ENCODE measurements around the gene TSFM.

The TSFM gene

GRCh38 chr12:57751432-57751787 lies 31.2 kb upstream of the TSFM start:
- H3K27me3 ChIP-seq (ENCODE audit: low read depth, low read length) = no peaks in the 10 kb centered on the region
- H3K79me2 ChIP-seq (ENCODE audit: low read length) = peaks cover 48% of the 10 kb centered on the region
- no peaks in the 10 kb centered on the region for H4K20me1 ChIP-seq (ENCODE audit: insufficient read depth, low read length)
- H3K4me2 ChIP-seq (ENCODE audit: low read length) = peak overlapping the region; percentile 88
- peak overlapping the region; percentile 87 for H3K4me3 ChIP-seq (ENCODE audit: low read length)
- H3K9ac ChIP-seq (ENCODE audit: low read length) = peak overlapping the region; percentile 90
- H3K27ac ChIP-seq (ENCODE audit: low read length) = peak overlapping the region; percentile 57
- peaks cover 28% of the 10 kb centered on the region for H3K4me1 ChIP-seq (ENCODE audit: low read length)
- TF ChIP-seq EZH2phosphoT487 (IDR thresholded peaks at IDR 0.05; ENCODE audit: low read depth) = no peak
- TF ChIP-seq, protein P1, sequence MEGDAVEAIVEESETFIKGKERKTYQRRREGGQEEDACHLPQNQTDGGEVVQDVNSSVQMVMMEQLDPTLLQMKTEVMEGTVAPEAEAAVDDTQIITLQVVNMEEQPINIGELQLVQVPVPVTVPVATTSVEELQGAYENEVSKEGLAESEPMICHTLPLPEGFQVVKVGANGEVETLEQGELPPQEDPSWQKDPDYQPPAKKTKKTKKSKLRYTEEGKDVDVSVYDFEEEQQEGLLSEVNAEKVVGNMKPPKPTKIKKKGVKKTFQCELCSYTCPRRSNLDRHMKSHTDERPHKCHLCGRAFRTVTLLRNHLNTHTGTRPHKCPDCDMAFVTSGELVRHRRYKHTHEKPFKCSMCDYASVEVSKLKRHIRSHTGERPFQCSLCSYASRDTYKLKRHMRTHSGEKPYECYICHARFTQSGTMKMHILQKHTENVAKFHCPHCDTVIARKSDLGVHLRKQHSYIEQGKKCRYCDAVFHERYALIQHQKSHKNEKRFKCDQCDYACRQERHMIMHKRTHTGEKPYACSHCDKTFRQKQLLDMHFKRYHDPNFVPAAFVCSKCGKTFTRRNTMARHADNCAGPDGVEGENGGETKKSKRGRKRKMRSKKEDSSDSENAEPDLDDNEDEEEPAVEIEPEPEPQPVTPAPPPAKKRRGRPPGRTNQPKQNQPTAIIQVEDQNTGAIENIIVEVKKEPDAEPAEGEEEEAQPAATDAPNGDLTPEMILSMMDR (IDR thresholded peaks at IDR 0.05; ENCODE audit: low read depth, low read length) = no peak
- H3K36me3 ChIP-seq (replicated peaks; ENCODE audit: low read depth, low read length) = peaks cover 35% of the 10 kb centered on the region
- H2AFZ ChIP-seq (ENCODE audit: low read depth, low read length) = no peak overlapping the region
- H3K9me3 ChIP-seq (ENCODE audit: insufficient read depth, low read length) = no peaks in the 10 kb centered on the region

DNA sequence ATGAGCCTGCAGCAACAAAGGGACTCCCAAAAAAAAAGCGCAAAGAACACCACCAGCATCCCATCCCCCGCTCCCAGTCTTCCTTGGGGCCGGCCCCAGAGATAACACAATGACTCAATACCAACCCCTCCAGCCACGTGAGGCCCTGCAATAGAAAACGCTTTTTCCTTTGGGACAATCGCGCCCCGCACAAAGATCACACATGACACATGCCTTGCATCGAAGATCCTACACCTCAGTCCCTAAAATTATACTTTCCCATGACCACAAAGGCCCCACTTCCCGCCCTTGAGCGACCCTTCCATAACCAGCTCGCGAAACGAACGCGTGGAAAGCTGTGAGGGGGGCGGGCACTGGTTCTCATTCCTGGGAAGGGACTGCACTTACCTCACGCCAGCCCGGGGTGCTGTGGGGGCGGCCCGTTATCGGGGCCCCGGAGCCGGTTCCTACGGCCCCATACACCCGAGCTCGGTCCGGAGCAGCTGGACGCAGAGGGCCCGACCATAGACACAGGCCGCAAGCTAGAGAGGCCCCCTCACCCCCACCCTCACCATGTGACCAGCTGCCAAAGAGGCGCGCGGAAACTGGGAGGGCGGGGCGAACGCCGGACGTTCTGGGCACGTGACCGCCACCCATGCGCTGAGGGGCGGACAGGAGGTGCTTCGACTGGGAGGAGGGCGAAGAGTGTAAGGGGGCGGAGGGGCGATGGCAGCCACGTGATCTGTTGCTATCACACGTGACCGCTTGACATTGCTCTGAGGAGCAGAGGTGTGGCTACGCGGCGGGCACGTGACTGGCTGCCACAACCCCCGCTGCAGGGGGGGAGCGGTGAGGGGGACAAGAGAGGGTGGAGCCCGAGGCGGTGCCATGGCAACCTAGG lies 30.6 kb upstream of the TSFM start, which contains the start of gene CDK4:
Gene CDK4 (minus strand): TSS at position 523 of the 880 bp plus-strand sequence. CDS start 593 bp downstream, outside the sequence.
- no peaks in the 10 kb centered on the region for H3K9me3 ChIP-seq (ENCODE audit: insufficient read depth, low read length)
- peaks cover 34% of the 10 kb centered on the region for H3K4me1 ChIP-seq (ENCODE audit: low read length)
- H3K4me3 ChIP-seq (ENCODE audit: low read length) = peak within 1 kb of the TSS; percentile 87
- H3K27me3 ChIP-seq (ENCODE audit: low read depth, low read length) = no peaks in the 10 kb centered on the region
- no peaks in the 10 kb centered on the region for H4K20me1 ChIP-seq (ENCODE audit: insufficient read depth, low read length)
- H3K27ac ChIP-seq (ENCODE audit: low read length) = peak within 1 kb of the TSS; percentile 57
- H3K4me2 ChIP-seq (ENCODE audit: low read length) = peak within 1 kb of the TSS; percentile 88
- peaks cover 35% of the 10 kb centered on the region for H3K36me3 ChIP-seq (replicated peaks; ENCODE audit: low read depth, low read length)
- peaks cover 54% of the 10 kb centered on the region for H3K79me2 ChIP-seq (ENCODE audit: low read length)
- peak within 1 kb of the TSS; percentile 90 for H3K9ac ChIP-seq (ENCODE audit: low read length)
- H2AFZ ChIP-seq (ENCODE audit: low read depth, low read length) = no peak within 1 kb of the TSS
- TF ChIP-seq, protein P1 (IDR thresholded peaks at IDR 0.05; ENCODE audit: low read depth, low read length) = no peak
- no peak for TF ChIP-seq EZH2phosphoT487 (IDR thresholded peaks at IDR 0.05; ENCODE audit: low read depth)

- Histone ChIP-seq H3K27me3 (ENCODE audit: low read depth, low read length) (no peaks in the 10 kb centered on the region), H4K20me1 (ENCODE audit: insufficient read depth, low read length) (no peaks in the 10 kb centered on the region), H3K9me3 (ENCODE audit: insufficient read depth, low read length) (no peaks in the 10 kb centered on the region), H3K4me2 (ENCODE audit: low read length) (peak overlapping the region; percentile 79), H3K4me1 (ENCODE audit: low read length) (peaks cover 35% of the 10 kb centered on the region), H3K36me3 (replicated peaks; ENCODE audit: low read depth, low read length) (peaks cover 35% of the 10 kb centered on the region), H2AFZ (ENCODE audit: low read depth, low read length) (no peak overlapping the region), H3K4me3 (ENCODE audit: low read length) (peak overlapping the region; percentile 74), H3K27ac (ENCODE audit: low read length) (peak overlapping the region; percentile 11; the same call in 1 of the 2 replicates), H3K79me2 (ENCODE audit: low read length) (peaks cover 57% of the 10 kb centered on the region), H3K9ac (ENCODE audit: low read length) (peak overlapping the region; percentile 48)
- no peak for TF ChIP-seq EZH2phosphoT487 (IDR thresholded peaks at IDR 0.05; ENCODE audit: low read depth)
- TF ChIP-seq, protein P1 (IDR thresholded peaks at IDR 0.05; ENCODE audit: low read depth, low read length) = no peak
Observed at GRCh38 chr12:57752668-57753000, 30.0 kb upstream of the TSFM start.

- H3K9me3 ChIP-seq (ENCODE audit: insufficient read depth, low read length) = no peaks in the 10 kb centered on the region
- peak overlapping the region; percentile 62 for H3K4me2 ChIP-seq (ENCODE audit: low read length)
- no peak overlapping the region for H3K27ac ChIP-seq (ENCODE audit: low read length)
- no peak overlapping the region for H3K9ac ChIP-seq (ENCODE audit: low read length)
- 0 out of 2 replicates have a peak, but pooled peaks cover 2% of the 10 kb centered on the region for H4K20me1 ChIP-seq (ENCODE audit: insufficient read depth, low read length)
- H3K27me3 ChIP-seq (ENCODE audit: low read depth, low read length) = no peaks in the 10 kb centered on the region
- peaks cover 40% of the 10 kb centered on the region for H3K36me3 ChIP-seq (replicated peaks; ENCODE audit: low read depth, low read length)
- TF ChIP-seq, protein P1 (IDR thresholded peaks at IDR 0.05; ENCODE audit: low read depth, low read length) = no peak
- no peak for TF ChIP-seq EZH2phosphoT487 (IDR thresholded peaks at IDR 0.05; ENCODE audit: low read depth)
- peak overlapping the region; percentile 82 for H3K4me3 ChIP-seq (ENCODE audit: low read length)
- peaks cover 64% of the 10 kb centered on the region for H3K79me2 ChIP-seq (ENCODE audit: low read length)
- H3K4me1 ChIP-seq (ENCODE audit: low read length) = peaks cover 32% of the 10 kb centered on the region
- no peak overlapping the region for H2AFZ ChIP-seq (ENCODE audit: low read depth, low read length)
Observed at GRCh38 chr12:57753756-57754337, 28.7 kb upstream of the TSFM start.

Data from OCI-LY3 (cell line).